CD4-positive, alpha-beta T cell treated with Interleukin-4 for 4 hours (primary cell): Measurements from ENCODE around the gene SCO1.
"Not testable (repeated sequence)": the region's sequence is repeated elsewhere in the genome, so short reads cannot be mapped to it uniquely, and the experiment has no call there.

Experiments
- DNase-seq: peaks from one replicate; pipeline ENCODE4 v3.0.0-alpha.2; 2020

The SCO1 gene

DNA sequence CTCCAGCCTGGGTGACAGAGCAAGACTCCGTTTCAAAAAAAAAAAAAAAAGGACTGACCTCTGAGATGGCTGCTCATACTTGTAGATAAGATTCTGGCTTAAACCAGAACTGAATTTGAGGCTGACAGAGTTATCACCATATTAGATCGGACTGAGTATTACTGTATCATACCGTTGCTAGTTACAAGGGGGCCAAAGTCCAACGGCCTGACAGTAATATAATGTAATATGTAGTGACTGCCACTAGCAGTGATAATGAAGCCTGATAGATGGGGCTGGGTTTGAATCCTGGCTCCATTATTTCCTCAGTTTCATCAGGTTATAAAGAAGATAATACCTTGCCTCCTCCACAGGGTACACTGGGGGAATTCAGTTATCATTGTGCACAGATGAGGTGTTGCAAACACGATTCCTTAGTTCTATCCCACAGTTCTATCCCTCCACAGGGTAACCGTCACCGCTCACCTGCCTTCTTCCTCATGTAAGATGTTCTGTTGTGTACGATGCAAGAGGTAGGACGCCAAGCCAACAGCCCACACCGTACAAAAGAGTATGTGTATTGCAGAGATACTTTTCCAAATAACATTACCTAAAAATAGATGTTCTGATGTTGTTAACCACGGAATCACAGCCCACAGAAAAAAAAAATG lies 27.3 kb upstream of the SCO1 start:
- no peak for DNase-seq

- no peak for DNase-seq
Observed at GRCh38 chr17:10718547-10718946, 21.2 kb upstream of the SCO1 start.

DNA sequence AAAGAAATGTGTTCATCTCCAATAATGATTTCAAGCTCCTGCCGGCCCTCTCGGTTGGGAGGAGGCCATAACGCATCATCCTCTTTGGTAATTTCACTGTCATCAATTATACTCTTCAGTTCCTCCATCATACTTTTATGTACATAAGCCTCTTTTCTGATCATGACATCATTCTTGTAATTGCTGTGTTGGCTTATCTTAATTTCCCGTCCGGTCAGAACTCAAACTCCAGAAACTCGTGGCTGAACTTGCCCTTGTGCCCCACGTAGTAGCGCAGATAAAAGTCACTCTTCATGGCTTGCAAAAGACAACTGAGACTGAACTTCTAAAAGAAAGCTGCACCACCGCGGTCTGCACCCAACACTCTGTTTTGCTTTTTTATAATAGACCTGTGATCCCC lies 18.9 kb upstream of the SCO1 start:
- no peak for DNase-seq

DNA sequence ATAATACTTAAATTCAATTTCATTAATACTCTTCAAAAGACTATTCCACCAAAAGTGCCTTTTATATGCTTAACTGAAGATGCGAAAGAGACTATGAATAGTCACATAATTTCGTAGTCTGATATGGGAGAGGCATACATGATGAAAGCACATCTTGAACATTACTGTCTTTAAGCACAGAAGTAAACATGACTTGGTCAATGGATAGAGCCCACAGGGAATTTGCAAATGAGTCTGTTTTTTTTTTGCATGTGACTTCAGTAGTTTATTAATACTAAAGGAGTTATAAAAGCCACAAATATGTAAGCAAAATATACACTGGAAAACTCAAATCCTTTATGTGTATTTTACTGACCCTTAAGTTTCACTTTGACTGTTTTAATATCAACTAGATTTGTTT lies 16.0 kb upstream of the SCO1 start:
- DNase-seq = no peak

- DNase-seq = no peak
Observed at GRCh38 chr17:10705727-10706126, 8.4 kb upstream of the SCO1 start.

DNA sequence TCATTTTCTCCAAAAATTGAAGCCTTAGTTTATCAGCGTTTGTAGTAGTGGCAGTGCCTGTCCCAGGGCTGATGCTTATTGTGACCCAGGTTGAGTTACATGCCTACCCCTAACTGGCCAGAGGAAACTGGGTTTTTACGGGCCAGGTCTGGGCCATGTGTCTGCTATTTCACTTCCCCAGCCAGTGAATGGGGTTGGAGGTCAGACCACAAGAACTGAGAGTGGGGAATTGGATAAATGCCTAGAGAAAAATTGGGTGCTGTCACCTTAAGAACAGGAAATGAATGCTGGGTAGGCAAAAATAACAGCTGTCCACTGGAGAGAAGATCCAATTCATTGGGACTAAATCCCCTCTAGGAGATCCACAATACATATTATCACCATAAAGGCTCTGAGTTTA lies 5.2 kb upstream of the SCO1 start:
- no peak for DNase-seq

GRCh38 chr17:10699856-10700255 lies 2.5 kb upstream of the SCO1 start:
- DNase-seq = peak; percentile 47

DNA sequence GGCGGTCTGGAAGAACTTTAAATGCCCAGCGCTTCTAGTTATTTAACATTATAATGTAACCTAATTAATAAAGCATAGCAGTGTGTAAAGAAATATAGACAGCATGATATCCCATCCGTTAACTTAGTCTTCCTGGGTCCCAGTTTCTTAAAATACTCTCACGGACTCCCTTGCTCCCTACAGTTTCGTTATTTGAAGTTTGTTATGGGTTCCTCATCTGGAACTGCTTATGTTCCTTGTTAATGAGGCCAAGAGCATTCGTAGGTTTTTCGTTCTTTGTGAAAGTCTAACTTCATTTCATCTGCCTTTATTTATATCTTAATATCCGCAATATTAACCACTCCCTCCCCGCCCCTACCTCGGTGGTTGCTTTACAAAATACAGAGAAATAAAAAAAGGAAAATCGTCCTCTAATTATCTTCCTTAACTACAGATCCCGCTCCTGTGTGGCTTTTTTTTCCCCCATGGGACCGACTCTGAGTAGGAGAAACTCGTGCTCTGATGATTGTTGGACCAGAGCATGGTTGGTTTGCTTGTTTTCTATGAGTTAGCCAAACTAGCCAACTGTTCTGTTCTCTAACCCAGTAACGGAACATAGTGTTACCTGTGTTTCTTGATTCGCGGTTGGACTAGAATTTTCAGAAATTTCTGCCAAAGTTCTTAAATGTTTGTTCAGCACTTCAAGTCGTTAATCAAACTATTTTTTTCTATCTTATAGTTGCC lies 924 bp upstream of the SCO1 start:
- no peak for DNase-seq

DNA sequence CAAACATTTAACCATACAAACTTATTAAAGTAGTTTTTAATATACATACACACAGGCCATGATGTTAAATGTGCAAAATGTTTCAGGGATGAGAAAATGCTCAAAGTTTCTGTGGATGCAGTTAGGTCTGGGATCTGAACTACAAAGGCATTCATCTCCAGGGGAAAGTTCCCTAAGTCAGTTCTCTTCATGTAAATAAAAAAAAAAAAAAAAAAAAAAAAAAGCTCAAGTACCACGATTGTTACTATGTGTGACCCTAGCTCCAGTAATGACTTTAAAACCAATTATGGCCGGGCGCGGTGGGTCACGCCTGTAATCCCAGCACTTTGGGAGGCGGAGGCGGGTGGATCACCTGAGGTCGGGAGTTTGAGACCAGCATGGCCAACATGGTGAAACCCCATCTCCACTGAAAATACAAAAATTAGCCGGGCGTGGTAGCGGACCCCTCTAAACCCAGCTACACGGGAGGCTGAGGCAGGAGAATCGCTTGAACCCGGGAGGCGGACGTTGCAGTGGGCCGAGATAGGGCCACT lies 1.4 kb downstream of the SCO1 start:
- DNase-seq = not testable (repeated sequence)

- DNase-seq = no peak
Observed at GRCh38 chr17:10687499-10687898, 9.8 kb downstream of the SCO1 start.

GRCh38 chr17:10683853-10684252 lies 13.5 kb downstream of the SCO1 start:
- peak; percentile 7 for DNase-seq

GRCh38 chr17:10681866-10682446 lies 15.4 kb downstream of the SCO1 start:
- DNase-seq = no peak

DNA sequence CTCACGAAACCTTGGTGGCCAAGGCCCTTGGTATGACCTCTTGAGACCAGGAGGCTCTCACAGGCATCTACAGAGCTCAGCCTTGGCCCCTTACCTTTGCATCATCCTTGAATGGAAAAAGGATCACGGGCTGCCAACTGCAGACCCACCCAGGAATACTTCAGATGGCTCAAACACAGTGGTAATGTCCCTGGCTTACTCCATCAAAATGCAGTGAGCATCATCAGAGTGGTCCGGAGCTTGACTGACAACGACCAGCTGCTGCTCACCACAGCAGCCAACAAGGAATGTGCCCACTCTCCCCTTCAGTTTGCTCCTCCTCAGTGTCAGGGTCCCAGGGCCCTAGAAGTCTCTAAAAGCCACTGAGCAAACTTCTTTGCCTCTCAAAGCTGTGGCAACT lies 22.6 kb downstream of the SCO1 start:
- no peak for DNase-seq

GRCh38 chr17:10673312-10673711 lies 24.0 kb downstream of the SCO1 start:
- DNase-seq = no peak

- DNase-seq = no peak
Observed at GRCh38 chr17:10668775-10669174, 28.6 kb downstream of the SCO1 start.

DNA sequence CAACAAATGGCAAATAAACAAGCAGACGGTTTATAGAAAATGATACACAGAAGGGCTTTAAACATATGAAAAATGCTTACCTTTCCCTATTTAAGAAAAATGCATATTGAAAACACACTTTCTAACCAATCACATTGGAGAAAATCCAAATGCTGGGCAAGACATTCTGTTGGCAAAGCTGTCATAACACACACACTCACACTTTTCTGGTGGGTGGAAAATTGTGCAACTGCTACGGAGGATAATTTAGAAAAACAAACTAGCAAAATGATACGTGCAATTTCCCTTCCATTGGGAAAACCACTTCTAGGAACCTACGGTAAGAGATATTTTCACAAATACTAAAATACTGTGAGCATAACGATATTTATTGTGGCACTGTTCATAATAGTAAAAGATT lies 30.4 kb downstream of the SCO1 start:
- no peak for DNase-seq

- no peak for DNase-seq
Observed at GRCh38 chr17:10664571-10664970, 32.8 kb downstream of the SCO1 start.

- no peak for DNase-seq
Observed at GRCh38 chr17:10663231-10663630, 34.1 kb downstream of the SCO1 start.

GRCh38 chr17:10661437-10661836 lies 35.9 kb downstream of the SCO1 start:
- no peak for DNase-seq

GRCh38 chr17:10657879-10658278 lies 39.5 kb downstream of the SCO1 start:
- no peak for DNase-seq

DNA sequence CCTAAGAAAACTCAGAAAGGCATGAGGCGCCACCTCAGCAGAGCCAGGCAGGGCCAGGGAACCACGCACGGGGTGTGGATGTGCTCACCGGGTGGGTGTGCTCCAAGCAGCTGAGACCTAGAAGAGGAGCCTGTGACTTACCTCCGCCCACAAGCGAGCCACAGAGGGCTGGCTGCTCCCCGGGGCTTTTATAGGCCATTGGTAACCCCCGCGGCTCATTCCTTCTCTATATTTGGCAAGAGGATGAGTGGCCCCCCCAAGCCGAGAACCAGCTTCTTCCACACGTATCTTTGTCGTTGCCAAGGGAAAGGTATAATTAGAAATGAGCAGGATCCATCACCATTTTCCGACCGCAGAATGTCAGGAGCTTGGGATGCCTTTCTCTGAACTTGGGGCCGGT lies 40.2 kb downstream of the SCO1 start, which contains the start of gene MYH3:
Gene MYH3, minus strand, starts transcription at position 162 of the 400 bp plus-strand sequence. CDS start 2,245 bp downstream, outside the sequence.
- no peak for DNase-seq

DNA sequence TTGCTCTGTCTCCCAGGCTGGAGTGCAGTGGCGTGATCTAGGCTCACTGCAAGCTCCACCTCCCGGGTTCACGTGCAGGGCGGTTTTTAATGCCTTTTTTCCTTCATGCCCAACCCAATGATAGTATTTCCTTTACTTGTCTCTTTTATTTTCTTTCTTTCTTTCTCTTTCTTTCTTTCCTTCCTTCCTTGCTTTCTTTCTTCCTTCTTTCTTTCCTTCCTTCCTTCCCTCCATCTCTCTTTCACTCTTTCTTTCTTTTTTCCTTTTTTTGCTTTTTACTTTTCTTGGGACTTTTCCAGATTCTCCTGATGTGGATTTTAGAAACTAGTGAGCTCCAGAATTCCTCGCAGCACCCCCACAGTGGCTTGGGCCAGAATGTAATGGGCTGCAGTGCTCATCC lies 43.3 kb downstream of the SCO1 start:
- no peak for DNase-seq

GRCh38 chr17:10652984-10653659 lies 44.2 kb downstream of the SCO1 start:
- no peak for DNase-seq

DNA sequence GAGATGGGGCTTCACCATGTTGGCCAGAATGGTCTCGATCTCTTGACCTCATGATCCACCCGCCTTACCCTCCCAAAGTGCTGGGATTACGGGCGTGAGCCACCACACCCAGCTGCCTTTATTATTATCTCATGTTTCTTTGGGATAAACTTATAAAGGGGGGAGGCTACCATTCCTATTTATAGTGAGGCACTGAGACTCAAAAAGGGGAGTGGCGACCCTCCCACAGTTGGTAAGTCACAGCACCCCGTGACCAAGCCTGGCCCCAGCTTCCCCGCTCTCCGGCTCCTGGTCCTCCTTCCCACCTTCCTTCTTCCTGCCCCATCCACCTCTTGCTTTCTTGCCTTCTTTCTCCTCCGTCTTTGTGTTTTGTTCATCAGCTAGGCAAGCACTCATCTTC lies 45.4 kb downstream of the SCO1 start:
- DNase-seq = no peak
